Raji (cell line): ENCODE data around the gene ZNF469.

Experiments
- POLR2A ChIP-seq: IDR thresholded peaks from 2 replicates; pipeline ENCODE4 v1.6.1; 2011; ENCODE audit warnings: low read depth, low read length, control low read depth; ENCODE audit not compliant: insufficient read depth

ZNF469 gene

DNA sequence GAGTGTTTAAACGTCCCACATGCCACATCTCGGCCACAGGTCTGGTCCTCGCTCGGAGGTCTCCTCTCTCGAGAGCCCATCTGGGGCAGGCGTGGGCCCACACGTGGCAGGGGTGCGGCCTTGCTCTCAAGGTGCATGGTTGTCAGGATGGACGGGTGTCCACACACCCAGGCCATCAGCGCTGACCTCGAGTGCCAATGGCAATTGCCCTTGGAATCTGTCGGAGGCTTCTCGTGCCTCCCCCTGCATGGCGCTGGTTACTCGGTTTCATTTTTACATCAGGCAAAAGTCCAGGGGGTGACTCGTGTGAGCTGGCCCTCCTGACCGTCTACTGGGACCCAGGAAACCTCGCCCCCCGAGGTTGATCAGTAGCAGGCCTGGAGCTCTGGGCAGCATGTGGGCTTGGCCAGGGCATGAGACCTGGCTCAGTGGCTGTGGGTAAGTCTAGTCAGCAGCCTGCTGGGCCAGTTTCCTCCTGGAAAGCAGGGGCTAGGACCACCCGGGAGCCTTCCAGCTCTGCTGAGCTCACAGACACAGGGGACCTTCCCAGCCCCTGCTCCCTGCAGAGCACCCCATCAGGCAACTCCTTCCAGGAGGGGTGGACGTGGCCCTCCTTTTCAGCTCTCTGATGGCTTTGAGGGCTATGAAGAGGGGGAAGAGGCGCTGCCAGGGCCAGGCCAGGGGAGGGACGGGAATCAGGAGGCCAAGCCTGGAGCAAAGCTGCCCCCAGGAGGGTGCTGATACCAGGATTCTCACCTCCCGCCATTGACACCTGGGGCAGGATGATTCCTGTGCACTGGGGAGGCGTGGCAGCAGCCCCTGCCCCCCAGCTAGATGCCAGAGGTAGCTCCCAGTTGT, 3.7 kb upstream of the ZNF469 start:
- no peak for TF ChIP-seq POLR2A

DNA sequence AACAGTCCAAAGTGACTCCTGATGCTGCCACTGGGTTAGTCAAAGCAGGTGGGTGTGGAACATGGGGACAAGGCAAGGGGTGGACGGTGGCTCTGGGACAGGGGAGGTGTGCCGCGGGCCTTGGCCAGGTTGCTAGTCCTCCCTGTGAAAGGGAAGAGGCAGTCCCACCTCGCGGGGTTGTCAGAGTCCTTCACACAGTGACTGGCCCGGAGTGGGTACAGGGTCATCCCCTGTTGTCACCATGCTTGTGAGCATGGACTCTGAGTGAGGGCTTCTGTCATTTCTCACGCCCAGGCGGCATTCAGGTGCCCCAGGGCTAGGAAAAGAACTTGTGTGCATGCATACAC, 3.1 kb upstream of the ZNF469 start:
- no peak for TF ChIP-seq POLR2A

DNA sequence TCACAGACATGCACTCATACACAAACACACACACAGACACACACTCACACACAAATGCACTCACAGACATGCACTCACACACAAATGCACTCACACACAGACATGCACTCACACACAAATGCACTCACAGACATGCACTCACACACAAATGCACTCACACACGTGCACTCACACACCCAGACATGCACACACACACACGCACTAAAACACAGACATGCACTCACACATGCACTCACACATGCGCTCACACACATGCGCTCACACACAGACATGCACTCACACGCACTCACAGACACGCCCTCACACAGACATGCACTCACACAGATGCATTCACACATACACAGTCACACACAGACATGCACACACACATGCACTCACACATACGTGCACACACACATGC, 2.7 kb upstream of the ZNF469 start:
- TF ChIP-seq POLR2A: no peak

DNA sequence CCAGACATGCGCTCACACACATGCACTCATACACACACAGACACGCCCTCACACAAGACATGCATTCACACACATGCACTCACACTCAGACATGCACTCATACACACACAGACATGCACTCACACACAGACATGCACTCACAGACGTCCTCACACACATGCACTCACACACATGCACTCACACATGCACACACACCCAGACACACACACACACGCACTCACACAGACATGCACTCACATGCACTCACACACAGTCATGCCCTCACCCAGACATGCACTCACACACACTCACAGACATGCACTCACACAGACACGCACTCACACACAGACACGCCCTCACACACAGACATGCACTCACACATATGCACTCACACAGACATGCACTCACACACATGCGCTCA, 2.1 kb upstream of the ZNF469 start:
- TF ChIP-seq POLR2A: no peak

DNA sequence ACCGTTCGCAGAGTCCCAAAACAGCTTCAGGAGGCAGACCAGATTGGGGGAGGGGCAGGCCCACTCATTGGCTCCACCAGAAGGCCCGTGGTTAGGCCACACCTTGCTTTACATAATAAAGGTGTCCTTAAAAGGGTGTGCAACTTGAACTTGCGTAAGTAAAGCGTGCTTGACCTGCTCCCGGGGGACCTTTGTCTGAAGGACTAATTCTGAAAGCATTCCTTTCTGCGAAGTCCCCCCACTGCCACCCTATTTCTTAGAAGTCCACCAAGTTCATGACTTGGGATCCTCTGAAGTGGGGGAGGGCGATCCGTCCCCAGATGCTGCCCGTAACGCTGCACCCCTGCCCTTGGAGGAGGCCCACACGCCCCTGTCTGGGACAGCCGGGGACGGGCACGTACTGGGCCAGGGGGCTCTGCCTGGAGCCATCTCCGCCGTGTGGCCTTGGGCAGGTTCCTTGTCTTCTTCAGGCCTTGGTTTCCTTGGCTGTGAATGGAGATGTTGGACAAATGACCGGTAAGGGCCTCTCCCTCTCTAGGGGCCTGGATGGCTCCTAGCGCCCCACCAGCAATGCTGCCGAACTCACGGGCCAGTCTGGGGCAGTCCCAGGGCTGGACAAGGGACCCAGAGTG, 823 bp upstream of the ZNF469 start:
- no peak for TF ChIP-seq POLR2A

DNA sequence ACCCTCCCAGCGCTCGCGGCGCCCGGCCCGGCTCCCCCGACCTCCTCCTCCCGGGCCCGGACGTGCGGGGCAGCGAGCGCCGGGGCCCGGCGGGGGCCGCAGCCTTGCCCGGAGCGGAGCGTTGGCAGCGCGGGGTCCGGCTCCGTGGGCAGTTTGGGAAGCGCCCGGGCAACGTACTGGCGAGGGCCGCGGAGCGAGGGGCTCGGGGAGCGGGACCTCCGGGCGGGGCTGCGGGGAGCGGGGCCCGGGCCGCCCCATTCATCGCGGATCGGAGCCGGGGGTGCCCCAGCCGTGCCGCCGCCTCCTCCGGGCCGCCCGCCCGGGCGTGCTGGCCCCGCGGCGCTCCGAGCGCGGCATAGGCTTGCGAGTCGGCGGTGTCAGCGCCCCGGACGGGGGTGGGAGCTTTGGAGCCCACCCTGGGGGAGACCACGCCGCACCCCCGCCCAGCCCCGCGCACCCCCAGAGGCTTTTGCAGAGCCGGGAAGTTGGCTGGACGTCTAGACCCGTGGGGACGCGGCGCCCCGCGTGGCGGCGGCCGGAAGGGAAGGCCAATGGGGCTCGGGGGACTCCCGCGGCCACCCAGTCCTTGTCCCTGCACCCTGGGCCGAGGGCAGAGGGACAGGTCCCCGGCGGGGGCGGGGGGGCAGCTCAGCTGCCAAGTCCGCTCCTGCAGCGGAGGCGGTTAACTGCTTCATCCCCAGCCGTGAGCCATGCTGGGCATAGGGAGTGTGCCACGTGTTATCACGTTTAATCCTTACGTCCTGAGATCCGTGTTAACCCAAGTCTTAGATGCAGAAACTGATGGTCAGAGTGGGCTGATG, 852 bp downstream of the ZNF469 start:
- TF ChIP-seq POLR2A: no peak

DNA sequence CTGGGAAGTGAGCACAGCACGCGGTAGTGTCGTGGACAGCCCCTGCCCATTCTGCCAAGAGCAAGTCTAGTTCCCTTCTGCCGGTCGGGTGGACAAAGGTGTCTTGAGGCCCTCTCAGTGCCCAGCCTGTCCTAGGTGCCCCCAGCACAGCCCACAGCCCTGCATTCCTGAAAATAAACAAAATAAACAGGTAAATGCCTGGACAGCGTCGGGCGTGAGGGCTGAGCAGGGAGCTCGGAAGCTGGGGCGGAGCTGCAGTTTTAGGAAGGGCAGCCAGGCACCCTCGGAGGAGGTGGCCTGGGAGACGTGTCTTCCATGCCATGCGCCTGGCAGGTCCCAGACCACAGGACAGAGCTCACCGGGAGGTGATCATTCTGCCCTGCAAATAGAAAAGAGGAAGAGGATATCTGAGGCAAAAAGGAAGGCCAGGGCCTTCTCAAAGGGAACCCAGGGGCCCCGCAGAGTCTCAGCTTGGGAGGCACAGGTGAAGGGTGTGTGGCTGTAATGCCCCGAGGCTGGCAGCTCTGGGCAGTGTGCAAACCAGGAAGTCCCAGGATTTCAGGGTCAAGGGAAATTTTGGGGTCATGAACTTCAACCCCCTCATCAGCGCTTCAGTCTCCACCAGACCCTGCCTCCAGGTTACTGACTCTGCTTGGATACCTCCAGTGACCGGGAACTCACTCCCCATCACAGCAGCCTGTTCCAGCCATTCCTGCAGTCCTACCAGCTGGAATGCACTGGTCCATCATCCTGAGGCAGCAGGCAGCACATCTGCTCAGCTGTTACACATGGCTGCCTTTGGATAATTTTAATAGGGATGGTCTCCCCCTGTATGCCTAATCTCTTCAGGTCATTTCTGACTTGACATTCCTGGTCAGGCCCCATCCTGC, 1.7 kb downstream of the ZNF469 start:
- no peak for TF ChIP-seq POLR2A

DNA sequence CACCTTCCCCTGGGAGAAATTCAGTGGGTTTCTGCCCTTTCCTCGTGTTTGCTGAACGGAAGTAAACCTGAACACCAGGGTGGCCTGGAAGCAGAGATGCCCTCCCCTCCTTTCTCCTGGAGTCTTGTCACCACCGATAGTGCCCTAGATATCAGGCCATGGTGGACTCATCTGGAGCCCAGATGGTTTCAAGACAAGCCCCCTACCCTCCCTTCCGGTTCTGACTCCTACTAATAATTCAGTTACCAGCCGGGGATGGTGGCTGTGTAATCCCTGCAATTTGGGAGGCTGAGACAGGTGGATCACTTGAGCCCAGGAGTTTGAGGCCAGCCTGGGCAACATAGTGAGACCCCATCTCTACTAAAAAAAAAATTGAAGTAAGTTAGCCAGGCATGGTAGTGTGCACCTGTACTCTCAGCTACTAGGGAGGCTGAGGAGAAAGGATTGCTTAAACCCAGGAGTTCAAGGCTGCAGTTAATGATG, 2.4 kb downstream of the ZNF469 start:
- no peak for TF ChIP-seq POLR2A

DNA sequence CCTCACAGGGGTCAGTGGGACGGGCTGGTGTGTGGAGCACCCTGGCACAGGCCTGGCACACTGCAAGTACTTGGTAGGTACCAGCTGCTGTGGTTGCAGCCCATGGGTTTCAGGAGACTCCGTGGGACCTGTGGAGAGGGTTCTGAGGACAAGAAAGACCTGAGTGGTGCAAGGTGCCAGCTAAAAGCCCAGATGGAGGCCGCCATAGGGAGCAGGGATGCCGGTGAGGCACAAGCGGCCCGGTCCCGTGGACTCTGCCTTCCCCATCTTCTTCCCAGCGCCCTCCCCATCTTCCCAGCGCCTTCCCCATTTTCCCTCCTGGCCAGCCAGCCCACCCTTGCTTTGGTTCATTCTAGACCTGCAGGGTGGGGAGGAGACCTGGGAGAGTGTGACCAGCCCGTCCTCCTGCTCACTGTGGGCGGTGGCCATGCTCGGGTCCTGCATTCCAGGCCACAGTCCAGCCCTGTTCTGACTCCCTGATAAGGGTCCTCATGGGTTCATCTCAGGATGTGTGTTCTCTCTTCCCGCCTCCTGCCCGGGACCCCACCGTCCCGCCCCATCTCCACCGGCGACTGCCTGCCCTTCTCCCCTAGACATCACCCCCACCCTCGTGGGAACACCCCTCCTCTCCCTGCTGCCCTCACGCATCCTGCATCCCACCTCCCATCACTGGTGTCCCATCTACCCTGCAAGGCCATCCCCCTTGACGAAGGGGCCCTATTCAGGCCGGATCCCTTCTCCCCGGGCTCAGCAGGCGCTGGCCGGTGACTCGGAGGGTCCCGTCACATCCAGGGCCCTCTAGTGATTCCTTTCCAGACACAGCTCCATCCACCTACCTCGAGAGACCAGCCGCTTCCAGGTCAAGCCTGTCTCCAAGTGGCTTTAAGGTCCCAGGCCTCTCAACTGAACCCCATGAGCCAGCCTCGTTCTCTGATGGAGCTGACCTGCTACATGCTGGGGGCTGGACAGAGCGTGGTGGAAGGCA, 3.4 kb downstream of the ZNF469 start:
- no peak for TF ChIP-seq POLR2A

DNA sequence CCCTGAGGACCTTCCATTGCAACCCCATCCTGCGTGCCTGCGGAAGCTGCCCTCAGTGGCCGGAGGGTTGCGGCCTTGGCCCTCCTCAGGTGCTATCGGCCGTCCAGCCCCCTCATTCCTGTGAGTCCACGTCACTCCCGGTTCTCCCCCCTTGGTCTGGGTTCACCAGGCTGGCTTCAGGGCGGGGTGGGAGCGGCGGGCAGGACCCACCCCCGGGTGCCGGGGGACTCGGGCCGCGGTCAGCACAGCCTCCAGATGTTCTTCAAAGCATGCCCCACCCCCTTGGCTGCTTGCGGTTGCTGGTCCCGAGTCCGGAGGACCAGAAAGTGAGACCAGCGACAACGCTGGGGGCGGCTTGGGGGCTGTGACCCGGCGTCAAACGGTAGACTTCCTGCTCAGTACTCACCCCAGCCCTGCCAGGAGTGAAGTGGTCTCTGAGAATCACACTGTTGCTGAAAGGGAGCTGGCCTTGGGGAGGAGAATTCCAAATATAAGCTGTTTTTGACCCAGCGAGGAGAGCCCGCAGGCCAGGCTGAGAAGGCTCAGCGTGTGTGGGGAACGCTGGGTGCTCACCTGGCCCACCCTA, 4.5 kb downstream of the ZNF469 start:
- TF ChIP-seq POLR2A: no peak

DNA sequence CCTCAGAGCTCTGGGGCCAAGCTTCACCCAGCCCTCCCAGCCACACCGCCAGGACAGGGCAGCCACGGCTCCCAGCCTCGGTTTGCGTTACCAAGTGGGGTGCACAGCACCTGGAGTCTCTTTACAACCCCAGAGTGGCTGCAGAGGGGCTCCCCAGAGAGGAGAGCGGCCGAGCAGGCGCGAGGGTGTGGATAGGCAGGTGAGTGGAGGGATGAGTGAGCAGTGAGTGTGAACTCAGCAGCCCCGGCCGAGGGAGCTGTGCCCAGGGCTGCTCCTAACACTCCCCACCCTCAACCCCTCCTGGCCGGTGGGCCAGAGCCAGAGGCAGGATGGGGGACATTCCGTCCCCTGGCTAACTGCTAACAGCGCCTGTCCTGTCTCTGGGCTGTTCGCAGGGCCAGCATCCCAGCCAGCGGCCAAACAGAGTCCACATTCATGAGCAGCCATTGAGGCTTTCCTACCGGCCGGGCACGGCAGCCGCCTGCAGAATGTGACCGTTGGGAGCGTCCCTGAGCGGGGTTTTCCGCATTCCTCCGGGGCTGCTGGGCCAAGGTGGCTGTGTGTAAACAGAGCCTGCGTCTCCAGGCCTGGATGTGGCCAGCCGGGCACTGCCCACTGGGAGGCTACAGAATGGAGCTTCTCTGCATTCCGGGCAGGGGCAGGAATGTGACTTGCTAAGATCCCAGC, 5.3 kb downstream of the ZNF469 start:
- TF ChIP-seq POLR2A: no peak

DNA sequence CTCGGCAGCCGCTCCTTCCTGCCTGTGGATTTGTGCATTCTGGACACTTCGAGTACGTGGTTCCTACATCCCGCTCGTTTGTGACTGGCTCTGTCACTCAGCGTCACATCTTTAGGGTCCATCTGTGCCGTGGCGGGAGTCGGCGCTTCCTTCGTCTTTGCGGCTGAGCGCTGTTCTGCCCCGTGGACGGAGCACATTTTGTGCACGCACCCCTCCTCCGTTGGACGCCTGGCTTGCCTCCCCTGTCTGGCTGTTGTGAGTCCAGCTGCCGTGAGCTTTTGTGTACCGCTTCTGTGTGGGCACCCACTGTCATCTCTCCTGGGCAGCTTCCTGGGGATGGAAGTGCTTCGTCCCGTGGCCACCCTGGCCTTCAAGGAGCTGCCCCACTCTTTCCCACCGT, 6.4 kb downstream of the ZNF469 start:
- TF ChIP-seq POLR2A: no peak

DNA sequence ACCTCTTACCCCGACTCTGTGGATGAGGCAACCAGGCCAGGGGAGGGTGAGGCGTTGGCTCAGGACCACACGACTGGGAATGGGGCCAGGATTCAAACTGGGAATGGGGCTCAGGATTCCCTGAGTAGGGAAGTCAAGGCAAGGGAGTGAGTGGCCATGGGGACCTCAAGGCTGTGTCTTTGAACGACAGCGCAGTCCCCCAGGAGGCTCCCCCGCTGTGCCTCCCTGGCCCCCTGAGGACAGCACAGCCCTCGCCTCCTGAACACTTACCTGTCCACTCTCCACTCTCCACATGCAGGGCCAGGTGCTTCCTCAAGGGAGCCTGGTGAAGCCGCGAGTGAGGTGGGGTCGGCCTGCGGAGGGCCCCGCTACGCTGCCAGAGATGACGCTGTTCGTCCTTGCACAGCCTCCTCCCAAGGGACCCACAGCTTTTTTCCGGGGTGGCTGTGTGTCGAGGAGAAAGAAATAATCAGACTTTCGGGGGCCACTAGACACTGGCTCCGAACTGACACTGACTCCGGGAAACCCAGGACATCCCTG, 6.9 kb downstream of the ZNF469 start:
- TF ChIP-seq POLR2A: no peak

DNA sequence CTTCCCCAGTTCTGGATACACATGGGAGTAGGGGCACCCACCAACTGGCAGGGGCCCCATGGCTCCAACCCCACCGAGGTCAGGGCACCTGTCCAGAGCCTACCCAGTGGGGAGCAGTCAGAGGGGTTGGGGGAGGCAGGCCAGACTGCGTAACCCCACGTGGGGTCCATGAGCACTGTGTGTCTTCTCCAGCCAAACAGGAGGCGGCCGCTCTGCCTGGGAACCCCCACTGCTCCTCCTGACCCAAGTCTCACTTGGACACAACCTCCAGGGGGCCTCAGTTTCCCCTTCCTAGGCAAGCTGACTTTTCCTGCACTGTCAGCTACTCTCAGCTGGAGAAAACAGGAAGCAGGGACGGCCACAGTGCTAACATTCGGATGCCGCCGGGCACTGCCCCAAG, 7.5 kb downstream of the ZNF469 start:
- no peak for TF ChIP-seq POLR2A
